Motor neuron (in vitro differentiated cells): ENCODE results near the gene GPR137B. TPM values are rescaled to one million over a fixed set of nuclear protein-coding genes. Genes with fewer than 3 reads are reported as not detected.

Experiments used
- ATAC-seq, 8 experiments: fragments of 200-7000 bp; cut with Tn5 transposase; replicated peaks in 6 of 8; 2 replicates each; pipeline ENCODE4 v1.8.0; 2021; ENCODE audit warnings: mild to moderate bottlenecking in 8 of 8, moderate library complexity in 8 of 8
- H3K27ac ChIP-seq, 2 donors: fragments of 250-450 bp; sonication (Bioruptor Pico); 2 replicates each; pipeline ENCODE4 v1.9.0; 2021; ENCODE audit warnings: antibody characterized with exemption in 2 of 2, mild to moderate bottlenecking in 2 of 2, moderate library complexity in 1 of 2
- H3K4me1 ChIP-seq, 2 donors: fragments of 250-450 bp; sonication (Bioruptor Pico); replicated peaks in 1 of 2; 2 replicates each; pipeline ENCODE4 v1.6.1; 2021; ENCODE audit warnings: antibody characterized with exemption in 2 of 2, mild to moderate bottlenecking in 2 of 2, moderate library complexity in 1 of 2
- H3K4me3 ChIP-seq, 5 donors: fragments of 250-450 bp; sonication (Bioruptor Pico); 2 replicates each; pipeline ENCODE4 v1.9.0; 2021; ENCODE audit warnings: antibody characterized with exemption in 5 of 5, mild to moderate bottlenecking in 5 of 5, moderate library complexity in 4 of 5
- WGBS, 10 experiments: fragments of 450-650 bp; shearing (Covaris generic); methylation state at CpG; one replicate each; pipeline ENCODE4 v1.0.0; 2022; 5-methylcytosine and 5-hydroxymethylcytosine counted together
- in situ Hi-C, 9 experiments: fragments of 400-800 bp; cut with MboI; loops; one replicate each; pipeline ENCODE4 v1.15.0; 2021; ENCODE audit warnings: low sequenced_read_pairs in 9 of 9, low pct_unique_long_range_greater_than_20kb in 2 of 9; ENCODE audit not compliant: unreplicated experiment in 9 of 9
- total RNA-seq, 8 experiments: library from RNA; unstranded; fragments of 300-600 nt; gene quantifications; 2 replicates each; pipeline versions ENCODE4 v1.2.3 to v1.2.4, GENCODE V29; 2022

The GPR137B gene
- total RNA-seq, 8 experiments from 2014 or later = 8.6 to 25.0 (median 12.3) TPM

GRCh38 chr1:236122176-236122575 lies 20.2 kb upstream of the GPR137B start:
- Histone ChIP-seq H3K4me1 (no peaks in the 10 kb centered on the region), H3K4me3 (no peak overlapping the region), H3K27ac (no peak overlapping the region)
- in situ Hi-C loops = loop anchor here in 8 of 9 experiments (25.0 kb wide), 2 partner anchors 365 to 1440 kb away; no protein-coding TSS in a partner anchor
- 73 to 95% (median 86%) methylated on average over 1 to 7 of the region's 7 CpGs for WGBS, 10 experiments
- no peak for ATAC-seq

- Histone ChIP-seq H3K4me1 (peaks cover 0 to 1% of the 10 kb centered on the region in 2 donors), H3K27ac (no peak overlapping the region), H3K4me3 (no peak overlapping the region)
- ATAC-seq = no peak
- in situ Hi-C loops = loop anchor here in 8 of 9 experiments (25.0 kb wide), 2 partner anchors 364 to 1439 kb away; no protein-coding TSS in a partner anchor
- 20 to 98% (median 81%) methylated on average over 1 to 6 of the region's 6 CpGs; no CpG with 5 or more reads in 2 of the 10 experiments for WGBS, 10 experiments
These were observed 18.8 kb upstream of the GPR137B start for GRCh38 chr1:236123563-236123962.

- no peak overlapping the region for H3K27ac ChIP-seq
- H3K4me3 ChIP-seq = no peak overlapping the region
- WGBS, 10 experiments = 50 to 100% (median 100%) methylated on average over 1 of the region's 2 CpGs; no CpG with 5 or more reads in 6 of the 10 experiments
- H3K4me1 ChIP-seq = peaks cover 8 to 12% of the 10 kb centered on the region in 2 donors
- in situ Hi-C loops = loop anchor here in 8 of 9 experiments (25.0 kb wide), 2 partner anchors 362 to 1437 kb away; no protein-coding TSS in a partner anchor
- peak in 1 of 8 experiments; percentile 17 for ATAC-seq
These were observed 17.4 kb upstream of the GPR137B start for GRCh38 chr1:236124965-236125364.

GRCh38 chr1:236127045-236127444 lies 15.3 kb upstream of the GPR137B start:
- in situ Hi-C loops = no loop called here
- H3K4me1 ChIP-seq = peaks cover 8 to 12% of the 10 kb centered on the region in 2 donors
- H3K27ac ChIP-seq = no peak overlapping the region
- no peak for ATAC-seq
- no peak overlapping the region for H3K4me3 ChIP-seq
- 40 to 93% (median 85%) methylated on average over 1 to 8 of the region's 8 CpGs; no CpG with 5 or more reads in 3 of the 10 experiments for WGBS, 10 experiments

GRCh38 chr1:236128646-236129178 lies 13.6 kb upstream of the GPR137B start:
- Histone ChIP-seq H3K4me1 (peaks cover 8 to 15% of the 10 kb centered on the region in 2 donors), H3K27ac (no peak overlapping the region), H3K4me3 (no peak overlapping the region)
- in situ Hi-C loops = no loop called here
- 42 to 87% (median 81%) methylated on average over 1 to 8 of the region's 10 CpGs; no CpG with 5 or more reads in 3 of the 10 experiments for WGBS, 10 experiments
- peak; percentile 26 to 73 (median 50) for ATAC-seq

- peak; percentile 60 to 93 (median 82) for ATAC-seq
- in situ Hi-C loops = no loop called here
- Histone ChIP-seq H3K4me3 (no peak overlapping the region), H3K4me1 (peaks cover 8 to 15% of the 10 kb centered on the region in 2 donors), H3K27ac (no peak overlapping the region)
- 0 to 72% (median 40%) methylated on average over 1 to 4 of the region's 5 CpGs; no CpG with 5 or more reads in 1 of the 10 experiments for WGBS, 10 experiments
These were observed 13.0 kb upstream of the GPR137B start for GRCh38 chr1:236129306-236129705.

GRCh38 chr1:236130372-236130771 lies 12.0 kb upstream of the GPR137B start:
- no peak overlapping the region for H3K27ac ChIP-seq
- no peak for ATAC-seq
- peaks cover 8 to 15% of the 10 kb centered on the region in 2 donors for H3K4me1 ChIP-seq
- 39 to 93% (median 78%) methylated on average over 1 to 3 of the region's 3 CpGs; no CpG with 5 or more reads in 2 of the 10 experiments for WGBS, 10 experiments
- H3K4me3 ChIP-seq = no peak overlapping the region
- in situ Hi-C loops = no loop called here

GRCh38 chr1:236131916-236132315 lies 10.4 kb upstream of the GPR137B start:
- WGBS, 10 experiments = 13 to 90% (median 57%) methylated on average over 1 of the region's 1 CpG
- Histone ChIP-seq H3K4me3 (no peak overlapping the region), H3K27ac (no peak overlapping the region), H3K4me1 (peaks cover 8 to 15% of the 10 kb centered on the region in 2 donors)
- ATAC-seq = no peak
- in situ Hi-C loops = no loop called here

GRCh38 chr1:236132420-236133046 lies 9.8 kb upstream of the GPR137B start:
- in situ Hi-C loops = no loop called here
- H3K27ac ChIP-seq = no peak overlapping the region
- H3K4me1 ChIP-seq = peaks cover 8 to 15% of the 10 kb centered on the region in 2 donors
- 29 to 100% (median 76%) methylated on average over 2 to 5 of the region's 5 CpGs; no CpG with 5 or more reads in 4 of the 10 experiments for WGBS, 10 experiments
- no peak overlapping the region for H3K4me3 ChIP-seq
- ATAC-seq = peak in 4 of 8 experiments; percentile 31 to 71 (median 50)

- peaks cover 8 to 15% of the 10 kb centered on the region in 2 donors for H3K4me1 ChIP-seq
- H3K4me3 ChIP-seq = no peak overlapping the region
- 18 to 100% (median 87%) methylated on average over 1 to 7 of the region's 7 CpGs; no CpG with 5 or more reads in 2 of the 10 experiments for WGBS, 10 experiments
- H3K27ac ChIP-seq = no peak overlapping the region
- in situ Hi-C loops = no loop called here
- ATAC-seq = peak in 3 of 8 experiments; percentile 19 to 60 (median 46)
These were observed 9.0 kb upstream of the GPR137B start for GRCh38 chr1:236133339-236133738.

GRCh38 chr1:236133802-236134201 lies 8.5 kb upstream of the GPR137B start:
- ATAC-seq = no peak
- 67 to 100% (median 80%) methylated on average over 1 of the region's 1 CpG; no CpG with 5 or more reads in 6 of the 10 experiments for WGBS, 10 experiments
- no peak overlapping the region for H3K27ac ChIP-seq
- no peak overlapping the region for H3K4me3 ChIP-seq
- in situ Hi-C loops = no loop called here
- peaks cover 8 to 12% of the 10 kb centered on the region in 2 donors for H3K4me1 ChIP-seq

- Histone ChIP-seq H3K4me3 (no peak overlapping the region), H3K4me1 (peaks cover 0 to under 1% of the 10 kb centered on the region in 2 donors), H3K27ac (no peak overlapping the region)
- no peak for ATAC-seq
- 0 to 100% (median 85%) methylated on average over 1 to 4 of the region's 4 CpGs; no CpG with 5 or more reads in 3 of the 10 experiments for WGBS, 10 experiments
- in situ Hi-C loops = no loop called here
These were observed 5.0 kb upstream of the GPR137B start for GRCh38 chr1:236137285-236137852.

GRCh38 chr1:236139495-236139894 lies 2.8 kb upstream of the GPR137B start:
- H3K4me1 ChIP-seq = peaks cover 6 to 9% of the 10 kb centered on the region in 2 donors
- no peak for ATAC-seq
- WGBS, 10 experiments = 58 to 100% (median 80%) methylated on average over 1 to 4 of the region's 4 CpGs; no CpG with 5 or more reads in 1 of the 10 experiments
- no peak overlapping the region for H3K4me3 ChIP-seq
- H3K27ac ChIP-seq = no peak overlapping the region
- in situ Hi-C loops = no loop called here
